HFFc6 (cell line): ENCODE results near the gene KPRP. TPM values are rescaled to one million over a fixed set of nuclear protein-coding genes. Genes with fewer than 3 reads are reported as not detected.

Experiments used
- DNase-seq: peaks from one replicate; pipeline ENCODE4 v3.0.0-alpha.2; 2018
- H3K27ac Mint-ChIP-seq: 2 replicates; pipeline ENCODE4 v1.8.0; 2020; ENCODE audit warnings: mild to moderate bottlenecking, mixed read lengths
- H3K27me3 Mint-ChIP-seq: 2 replicates; pipeline ENCODE4 v1.8.0; 2021; ENCODE audit warnings: mild to moderate bottlenecking, moderate library complexity, mixed read lengths; ENCODE audit not compliant: insufficient read depth
- H3K36me3 Mint-ChIP-seq: 2 replicates; pipeline ENCODE4 v1.8.0; 2021; ENCODE audit warnings: low read depth, mixed read lengths
- H3K4me1 Mint-ChIP-seq: 2 replicates; pipeline ENCODE4 v1.8.0; 2020; ENCODE audit warnings: low read depth, mixed read lengths
- H3K4me3 Mint-ChIP-seq: 2 replicates; pipeline ENCODE4 v1.8.0; 2020; ENCODE audit warnings: mild to moderate bottlenecking, moderate library complexity, mixed read lengths
- H3K9me3 Mint-ChIP-seq: 2 replicates; pipeline ENCODE4 v1.8.0; 2020; ENCODE audit warnings: mild to moderate bottlenecking, mixed read lengths
- CTCF ChIP-seq: fragments of 200-600 bp; sonication (generic); IDR thresholded peaks from 2 replicates; pipeline ENCODE4 v1.5.0; 2021; ENCODE audit warnings: antibody characterized with exemption, mild to moderate bottlenecking
- long read RNA-seq: library from polyadenylated mRNA; unstranded; transcript quantifications from one replicate; pipeline ENCODE4 v2.0.0, GENCODE V29; 2019
- total RNA-seq, 6 experiments: library from RNA; stranded (reverse); fragmentation: NEBNext Ultra II Directional; extraction: Animal tissue kit (Norgen Biotek cat#: 25700); gene quantifications; 2 replicates in 1 of 6; 3 replicates in 5 of 6; pipeline ENCODE4 v1.2.3, GENCODE V29; 2021

Gene KPRP
- total RNA-seq, result not detected
- long read RNA-seq, result 0 reads

GRCh38 chr1:152757747-152758146 lies at the start of gene KPRP:
TSS of gene KPRP (plus strand) at chr1:152758025. CDS start at chr1:152759589, 1,564 bp downstream.
- no peak for TF ChIP-seq CTCF
- Mint-ChIP-seq H3K4me1 (peaks cover 2% of the 10 kb centered on the region; the same call in 1 of the 2 replicates), H3K27ac (no peak within 1 kb of the TSS), H3K9me3 (peaks cover 19% of the 10 kb centered on the region), H3K36me3 (no peaks in the 10 kb centered on the region), H3K27me3 (no peaks in the 10 kb centered on the region), H3K4me3 (no peak within 1 kb of the TSS)
- no peak for DNase-seq

GRCh38 chr1:152718238-152718637 lies 39.6 kb upstream of the KPRP start:
- TF ChIP-seq CTCF, result no peak
- Mint-ChIP-seq H3K9me3 (peaks cover 30% of the 10 kb centered on the region), H3K4me1 (no peaks in the 10 kb centered on the region), H3K27me3 (peaks cover 7% of the 10 kb centered on the region), H3K36me3 (no peaks in the 10 kb centered on the region), H3K4me3 (no peak overlapping the region), H3K27ac (no peak overlapping the region)
- DNase-seq, result no peak

GRCh38 chr1:152725261-152725660 lies 32.6 kb upstream of the KPRP start:
- Mint-ChIP-seq H3K4me3 (no peak overlapping the region), H3K27ac (no peak overlapping the region), H3K4me1 (no peaks in the 10 kb centered on the region), H3K9me3 (peaks cover 9% of the 10 kb centered on the region; the same call in 1 of the 2 replicates), H3K27me3 (peaks cover 8% of the 10 kb centered on the region), H3K36me3 (no peaks in the 10 kb centered on the region)
- DNase-seq, result no peak
- no peak for TF ChIP-seq CTCF

GRCh38 chr1:152728986-152729385 lies 28.8 kb upstream of the KPRP start:
- H3K4me1 Mint-ChIP-seq, result no peaks in the 10 kb centered on the region
- no peak overlapping the region for H3K27ac Mint-ChIP-seq
- no peak for DNase-seq
- H3K4me3 Mint-ChIP-seq, result no peak overlapping the region
- TF ChIP-seq CTCF, result no peak
- no peaks in the 10 kb centered on the region for H3K36me3 Mint-ChIP-seq
- H3K27me3 Mint-ChIP-seq, result peaks cover 2% of the 10 kb centered on the region
- no peaks in the 10 kb centered on the region for H3K9me3 Mint-ChIP-seq

- peak; percentile 46; the same call in 1 of the 2 replicates for TF ChIP-seq CTCF
- Mint-ChIP-seq H3K4me1 (peaks cover 6% of the 10 kb centered on the region; the same call in 1 of the 2 replicates), H3K9me3 (peaks cover 9% of the 10 kb centered on the region; the same call in 1 of the 2 replicates), H3K4me3 (no peak overlapping the region), H3K27me3 (peaks cover 4% of the 10 kb centered on the region; the same call in 1 of the 2 replicates), H3K27ac (no peak overlapping the region), H3K36me3 (no peaks in the 10 kb centered on the region)
- DNase-seq, result no peak
Measured at GRCh38 chr1:152735648-152736047, 22.2 kb upstream of the KPRP start.

- H3K27me3 Mint-ChIP-seq, result peaks cover 5% of the 10 kb centered on the region; the same call in 1 of the 2 replicates
- H3K4me1 Mint-ChIP-seq, result peaks cover 6% of the 10 kb centered on the region; the same call in 1 of the 2 replicates
- no peak overlapping the region for H3K27ac Mint-ChIP-seq
- DNase-seq, result no peak
- peaks cover 9% of the 10 kb centered on the region; the same call in 1 of the 2 replicates for H3K9me3 Mint-ChIP-seq
- H3K4me3 Mint-ChIP-seq, result no peak overlapping the region
- H3K36me3 Mint-ChIP-seq, result no peaks in the 10 kb centered on the region
- TF ChIP-seq CTCF, result no peak
Measured at GRCh38 chr1:152737997-152738396, 19.8 kb upstream of the KPRP start.
